Cardiac fibroblast (primary cell): ENCODE results near the gene ROS1.

ENCODE experiments used
- DNase-seq, 2 donors: peaks; one replicate each; pipeline versions ENCODE4 v3.0.0 to v3.0.0-alpha.2; 2010; ENCODE audit warnings: low read depth in 2 of 2
- H3K4me3 ChIP-seq, 2 donors: replicated peaks in 1 of 2; 1 replicate in 1 of 2; 2 replicates in 1 of 2; pipeline ENCODE4 v1.5.1; 2011; ENCODE audit warnings: low read depth in 2 of 2, low read length in 2 of 2, mild to moderate bottlenecking in 2 of 2, moderate library complexity in 1 of 2
- TF ChIP-seq, protein P1 (sequence below): IDR thresholded peaks from one replicate; pipeline ENCODE4 v1.5.1; 2011; ENCODE audit warnings: low read depth, mild to moderate bottlenecking, low read length, inconsistent platforms

ROS1 gene

DNA sequence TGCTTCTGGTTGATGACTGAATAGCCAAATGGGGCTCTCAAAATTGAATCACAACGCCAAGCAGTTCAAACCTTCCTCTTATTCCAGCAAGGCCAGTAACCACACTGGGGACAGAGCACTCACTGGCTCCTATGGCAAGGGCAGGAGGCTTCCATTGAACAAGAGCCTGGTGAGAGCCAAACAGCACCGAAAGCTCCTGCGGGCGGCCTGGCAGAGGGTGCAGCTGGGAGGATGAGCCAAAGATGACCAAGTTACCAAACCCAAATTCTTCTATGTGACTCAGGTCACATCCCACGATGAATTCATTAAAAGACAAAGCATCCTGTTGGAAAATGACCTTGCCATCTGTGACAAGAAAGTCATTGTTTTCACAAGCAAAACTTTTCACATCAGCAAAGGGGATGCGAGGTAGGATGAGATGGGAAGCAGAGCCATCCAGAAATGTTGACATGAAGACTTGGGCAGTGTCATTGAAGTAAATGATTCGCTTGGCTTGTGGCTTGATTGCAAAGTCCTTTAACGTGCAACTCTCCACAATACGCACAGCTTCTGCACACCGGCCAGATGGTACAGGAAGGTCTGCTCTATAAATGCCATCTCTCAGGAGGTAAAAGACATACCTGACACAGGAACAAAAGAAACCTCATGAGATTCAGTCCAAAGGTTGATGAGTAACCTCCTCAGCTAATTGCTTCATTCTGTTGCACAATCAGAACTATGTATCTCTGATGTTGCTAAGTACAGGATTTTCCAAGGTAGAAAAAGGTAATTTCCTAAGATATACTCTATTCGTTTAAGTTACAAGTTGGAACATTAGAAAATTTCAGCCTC, 36.3 kb downstream of the ROS1 start:
- DNase-seq, result peak in 1 of 2 donors; percentile 56

DNA sequence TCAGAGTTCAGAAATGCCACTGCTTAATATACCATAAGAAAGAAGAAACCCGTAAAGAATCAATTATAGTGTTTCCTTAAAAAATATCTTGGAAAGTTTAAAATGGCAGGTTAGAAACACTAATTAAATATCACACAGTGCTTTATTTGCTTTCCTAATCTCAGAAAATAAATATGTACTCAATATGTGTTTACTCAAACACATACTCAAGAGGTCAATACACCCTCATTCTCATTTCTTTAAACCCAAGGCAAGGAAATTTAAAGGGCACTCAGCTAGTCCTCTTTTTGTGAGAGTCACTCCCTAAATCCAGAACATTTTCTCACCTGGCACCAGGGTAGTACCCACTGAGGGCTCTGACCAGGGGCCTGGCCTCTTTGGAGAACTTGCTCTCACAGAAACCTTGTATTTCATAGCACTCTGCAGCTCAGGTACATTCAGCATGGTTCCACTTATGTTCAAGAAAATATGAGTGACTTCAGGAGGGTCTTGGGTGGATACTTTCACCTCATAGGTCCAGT, 38.2 kb downstream of the ROS1 start:
- DNase-seq, result no peak
- TF ChIP-seq, protein P1, sequence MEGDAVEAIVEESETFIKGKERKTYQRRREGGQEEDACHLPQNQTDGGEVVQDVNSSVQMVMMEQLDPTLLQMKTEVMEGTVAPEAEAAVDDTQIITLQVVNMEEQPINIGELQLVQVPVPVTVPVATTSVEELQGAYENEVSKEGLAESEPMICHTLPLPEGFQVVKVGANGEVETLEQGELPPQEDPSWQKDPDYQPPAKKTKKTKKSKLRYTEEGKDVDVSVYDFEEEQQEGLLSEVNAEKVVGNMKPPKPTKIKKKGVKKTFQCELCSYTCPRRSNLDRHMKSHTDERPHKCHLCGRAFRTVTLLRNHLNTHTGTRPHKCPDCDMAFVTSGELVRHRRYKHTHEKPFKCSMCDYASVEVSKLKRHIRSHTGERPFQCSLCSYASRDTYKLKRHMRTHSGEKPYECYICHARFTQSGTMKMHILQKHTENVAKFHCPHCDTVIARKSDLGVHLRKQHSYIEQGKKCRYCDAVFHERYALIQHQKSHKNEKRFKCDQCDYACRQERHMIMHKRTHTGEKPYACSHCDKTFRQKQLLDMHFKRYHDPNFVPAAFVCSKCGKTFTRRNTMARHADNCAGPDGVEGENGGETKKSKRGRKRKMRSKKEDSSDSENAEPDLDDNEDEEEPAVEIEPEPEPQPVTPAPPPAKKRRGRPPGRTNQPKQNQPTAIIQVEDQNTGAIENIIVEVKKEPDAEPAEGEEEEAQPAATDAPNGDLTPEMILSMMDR, result no peak

More for the DNA sequence above, 36.3 kb downstream of the ROS1 start:
- no peak overlapping the region for H3K4me3 ChIP-seq
- TF ChIP-seq, protein P1, result no peak

DNA sequence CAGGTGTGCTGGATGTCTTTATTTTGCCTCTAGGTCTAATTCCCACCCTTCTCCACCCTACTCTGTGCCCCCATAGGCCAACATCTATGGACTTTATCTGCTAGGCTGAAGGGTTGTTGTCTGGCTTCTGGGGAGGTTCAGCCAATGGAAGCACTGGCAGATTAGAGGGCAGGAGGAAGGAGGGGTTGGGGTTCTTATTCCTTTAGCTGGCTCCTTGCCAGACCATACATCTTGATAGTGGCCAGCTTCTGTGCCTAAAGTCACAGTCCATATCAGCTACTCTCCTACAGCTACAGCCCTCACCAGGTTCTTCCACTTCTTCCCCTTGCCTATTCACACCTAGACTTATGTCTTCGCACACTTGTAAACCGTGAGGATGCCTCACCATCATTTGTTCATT, 41.1 kb downstream of the ROS1 start:
- TF ChIP-seq, protein P1, result no peak
- DNase-seq, result no peak
- H3K4me3 ChIP-seq, result no peak overlapping the region

More for the DNA sequence above, 38.2 kb downstream of the ROS1 start:
- no peak overlapping the region for H3K4me3 ChIP-seq

DNA sequence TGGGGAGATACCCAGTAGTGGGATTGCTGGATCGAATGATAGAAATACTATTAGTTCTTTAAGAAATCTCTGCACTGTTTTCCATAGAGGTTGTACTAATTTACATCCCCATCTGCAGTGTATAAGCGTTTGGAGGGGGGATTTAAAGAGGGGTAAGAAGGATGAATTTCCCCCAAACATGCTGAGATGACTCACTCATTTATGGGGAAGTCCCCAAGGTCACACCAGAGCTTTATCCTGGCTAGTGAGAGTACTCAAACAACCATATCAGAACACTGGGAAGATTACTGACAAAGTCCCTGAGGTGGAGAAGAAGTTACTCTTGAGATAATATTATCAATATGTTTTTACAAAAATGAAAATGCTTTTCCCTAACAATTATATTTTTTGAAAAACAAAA, 44.0 kb downstream of the ROS1 start:
- DNase-seq, result no peak
- TF ChIP-seq, protein P1, result no peak
- no peak overlapping the region for H3K4me3 ChIP-seq

DNA sequence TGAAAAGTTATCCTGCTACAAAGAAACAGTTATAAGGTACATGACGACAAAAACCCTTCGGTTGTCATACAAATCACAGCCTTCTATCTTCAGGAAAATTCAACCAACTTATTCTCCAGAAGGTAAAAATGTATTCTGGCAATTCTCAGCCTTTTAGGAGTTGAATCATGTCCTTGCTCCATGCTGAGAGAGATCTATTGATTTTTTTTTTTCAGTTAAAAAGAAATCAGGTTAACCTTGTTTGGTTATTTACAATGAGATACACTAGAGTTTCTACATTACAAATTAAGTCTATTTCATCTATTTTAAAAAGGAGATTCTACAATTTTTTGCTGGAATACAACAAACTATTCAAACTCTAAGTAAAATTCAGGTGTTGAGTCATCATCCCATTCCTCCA, 45.4 kb downstream of the ROS1 start:
- TF ChIP-seq, protein P1, result no peak
- no peak for DNase-seq
- H3K4me3 ChIP-seq, result no peak overlapping the region

DNA sequence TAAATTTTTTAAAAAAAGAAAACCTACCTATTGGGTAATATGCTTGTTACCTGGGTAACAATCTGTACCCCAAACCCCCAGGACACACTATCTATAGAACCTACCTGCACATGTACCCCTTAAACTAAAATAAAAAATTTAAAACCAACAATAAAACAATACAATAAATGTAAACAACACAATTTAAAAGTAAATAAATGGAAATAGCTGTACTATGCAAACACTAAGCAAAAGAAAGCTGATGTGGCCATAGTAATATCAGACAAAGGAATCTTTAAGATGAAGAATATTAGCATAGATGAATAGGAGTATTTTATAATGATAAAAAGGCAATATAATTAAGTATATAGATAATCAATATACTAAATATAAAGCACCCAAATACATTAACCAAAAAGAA, 50.3 kb downstream of the ROS1 start:
- no peak overlapping the region for H3K4me3 ChIP-seq
- DNase-seq, result no peak
- TF ChIP-seq, protein P1, result no peak
